LNCAP (cell line): Measurements from ENCODE around the gene PROZ.

Experiments used
- TF ChIP-seq, protein P1 (sequence below): fragments of 450-650 bp; IDR thresholded peaks from 2 replicates; pipeline ENCODE4 v1.5.1; 2017; ENCODE audit warnings: mild to moderate bottlenecking

The PROZ gene

DNA sequence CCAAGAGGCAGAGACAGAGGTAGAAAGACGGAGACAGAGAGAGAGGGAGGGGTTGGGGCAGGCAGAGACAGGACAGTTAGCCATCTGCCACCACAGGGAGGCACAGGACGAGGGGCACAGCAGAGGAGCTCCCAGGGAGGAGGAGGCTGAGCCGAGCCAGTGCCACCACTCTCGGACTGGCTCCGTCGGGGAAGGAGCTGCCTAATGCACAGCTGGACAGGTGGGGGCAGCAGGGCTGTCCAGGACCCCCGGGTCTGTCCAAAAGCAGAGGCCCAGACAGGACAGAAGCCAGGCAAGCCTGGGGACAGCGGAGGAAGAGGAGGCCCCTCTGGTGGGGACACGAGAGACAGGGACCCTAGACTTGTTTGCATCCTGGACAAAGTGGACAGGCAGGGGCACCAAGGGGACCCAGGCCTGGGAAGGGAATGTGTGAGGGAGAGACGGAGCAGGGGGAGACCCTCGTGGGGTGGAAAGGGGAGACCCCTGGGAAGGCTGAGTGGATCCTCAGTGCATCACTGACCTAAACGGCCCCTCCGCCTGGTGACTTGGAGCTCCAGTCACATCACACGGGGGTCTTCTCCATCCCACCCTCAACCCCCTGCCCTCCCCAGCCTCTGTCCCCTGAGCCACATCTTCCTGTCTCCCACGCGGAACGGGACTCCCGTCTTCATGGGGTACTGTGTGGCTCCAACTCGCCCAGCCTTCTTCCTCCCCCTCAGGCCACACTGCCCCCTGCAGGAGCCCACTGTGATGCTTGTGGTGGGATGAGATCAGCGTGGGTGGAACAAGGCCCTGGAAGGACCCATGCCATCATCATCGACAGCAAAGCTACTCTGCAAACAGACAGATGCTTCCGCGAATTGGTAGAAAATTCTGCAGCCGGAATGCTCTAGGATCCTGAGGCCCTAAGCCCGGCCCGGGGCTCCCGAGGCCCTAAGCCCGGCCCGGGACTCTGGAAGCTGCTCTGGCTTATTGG, 34.9 kb upstream of the PROZ start:
- TF ChIP-seq, protein P1, sequence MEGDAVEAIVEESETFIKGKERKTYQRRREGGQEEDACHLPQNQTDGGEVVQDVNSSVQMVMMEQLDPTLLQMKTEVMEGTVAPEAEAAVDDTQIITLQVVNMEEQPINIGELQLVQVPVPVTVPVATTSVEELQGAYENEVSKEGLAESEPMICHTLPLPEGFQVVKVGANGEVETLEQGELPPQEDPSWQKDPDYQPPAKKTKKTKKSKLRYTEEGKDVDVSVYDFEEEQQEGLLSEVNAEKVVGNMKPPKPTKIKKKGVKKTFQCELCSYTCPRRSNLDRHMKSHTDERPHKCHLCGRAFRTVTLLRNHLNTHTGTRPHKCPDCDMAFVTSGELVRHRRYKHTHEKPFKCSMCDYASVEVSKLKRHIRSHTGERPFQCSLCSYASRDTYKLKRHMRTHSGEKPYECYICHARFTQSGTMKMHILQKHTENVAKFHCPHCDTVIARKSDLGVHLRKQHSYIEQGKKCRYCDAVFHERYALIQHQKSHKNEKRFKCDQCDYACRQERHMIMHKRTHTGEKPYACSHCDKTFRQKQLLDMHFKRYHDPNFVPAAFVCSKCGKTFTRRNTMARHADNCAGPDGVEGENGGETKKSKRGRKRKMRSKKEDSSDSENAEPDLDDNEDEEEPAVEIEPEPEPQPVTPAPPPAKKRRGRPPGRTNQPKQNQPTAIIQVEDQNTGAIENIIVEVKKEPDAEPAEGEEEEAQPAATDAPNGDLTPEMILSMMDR, result peak; percentile 14; the same call in 1 of the 2 replicates

DNA sequence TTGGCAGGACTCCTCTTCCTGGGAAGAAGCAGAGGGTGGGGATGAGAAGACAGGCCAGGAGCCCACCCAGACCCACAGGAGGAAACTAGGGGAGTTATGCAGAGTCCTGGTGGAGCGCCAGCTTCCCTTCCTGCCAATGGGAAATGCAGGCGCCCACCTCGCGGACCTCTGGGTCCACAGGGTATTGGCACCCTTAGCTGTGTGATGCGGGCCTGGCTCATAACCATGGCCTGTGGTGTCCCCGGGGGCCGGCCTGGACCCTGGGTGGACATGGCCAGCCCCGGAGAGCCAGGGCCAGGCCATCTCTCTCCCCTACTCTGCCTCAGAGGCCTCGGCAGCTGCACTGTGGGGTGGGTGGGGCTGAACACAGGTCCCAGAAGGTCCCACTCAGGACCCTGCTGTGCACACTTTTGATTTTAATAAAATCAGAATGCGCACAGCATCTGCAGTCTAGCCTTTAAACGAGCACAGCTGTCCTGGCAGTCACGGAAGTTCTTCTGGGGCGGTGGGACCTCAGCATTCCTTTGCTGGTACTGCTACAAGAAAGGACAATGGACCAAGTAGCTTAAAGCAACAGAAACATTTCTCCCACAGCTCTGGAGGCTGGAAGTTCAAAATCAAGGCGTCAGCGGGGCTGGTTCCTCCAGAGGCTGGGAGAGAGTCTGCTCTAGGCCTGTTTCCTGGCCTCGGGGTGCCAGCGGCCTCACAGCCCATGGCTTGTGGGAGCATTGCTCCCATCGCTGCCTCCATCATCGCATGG, 34.1 kb upstream of the PROZ start:
- TF ChIP-seq, protein P1, result no peak

DNA sequence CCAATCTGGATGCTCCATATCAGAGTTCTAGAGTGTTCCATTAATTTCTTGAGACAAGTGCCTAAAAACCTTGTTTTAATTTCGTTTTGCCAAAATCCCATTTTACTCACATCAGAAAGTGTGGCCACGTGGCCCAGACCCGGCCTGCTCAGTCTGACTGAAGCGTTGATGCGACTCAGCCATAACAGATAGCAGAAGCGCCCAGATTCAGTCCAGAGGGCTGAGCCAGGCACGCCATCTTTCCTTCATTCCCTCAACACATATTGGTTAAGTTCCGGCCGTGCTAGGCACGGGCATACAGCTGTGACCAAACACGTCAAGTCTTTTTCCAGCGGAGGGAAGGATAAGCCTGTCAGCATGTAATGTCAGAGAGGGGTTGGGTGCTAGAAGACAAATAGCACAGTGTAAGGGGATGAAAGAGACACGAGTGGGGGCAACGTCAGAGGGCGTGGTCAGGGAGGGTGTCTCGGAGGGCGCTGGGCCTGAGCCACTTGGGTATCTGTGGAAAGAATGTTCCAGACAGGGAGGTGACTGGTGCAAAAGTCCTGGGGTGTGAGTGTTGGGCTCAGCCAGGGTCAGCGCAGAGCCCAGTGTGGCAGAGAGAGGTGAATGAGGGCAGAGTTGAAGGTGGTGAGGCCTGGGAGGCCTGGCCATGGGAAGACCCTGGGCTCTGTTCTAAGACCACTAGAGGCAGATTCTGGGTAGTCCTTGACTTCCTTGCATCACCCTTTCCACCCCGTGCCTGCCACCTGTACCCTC, 32.8 kb upstream of the PROZ start:
- TF ChIP-seq, protein P1, result no peak

DNA sequence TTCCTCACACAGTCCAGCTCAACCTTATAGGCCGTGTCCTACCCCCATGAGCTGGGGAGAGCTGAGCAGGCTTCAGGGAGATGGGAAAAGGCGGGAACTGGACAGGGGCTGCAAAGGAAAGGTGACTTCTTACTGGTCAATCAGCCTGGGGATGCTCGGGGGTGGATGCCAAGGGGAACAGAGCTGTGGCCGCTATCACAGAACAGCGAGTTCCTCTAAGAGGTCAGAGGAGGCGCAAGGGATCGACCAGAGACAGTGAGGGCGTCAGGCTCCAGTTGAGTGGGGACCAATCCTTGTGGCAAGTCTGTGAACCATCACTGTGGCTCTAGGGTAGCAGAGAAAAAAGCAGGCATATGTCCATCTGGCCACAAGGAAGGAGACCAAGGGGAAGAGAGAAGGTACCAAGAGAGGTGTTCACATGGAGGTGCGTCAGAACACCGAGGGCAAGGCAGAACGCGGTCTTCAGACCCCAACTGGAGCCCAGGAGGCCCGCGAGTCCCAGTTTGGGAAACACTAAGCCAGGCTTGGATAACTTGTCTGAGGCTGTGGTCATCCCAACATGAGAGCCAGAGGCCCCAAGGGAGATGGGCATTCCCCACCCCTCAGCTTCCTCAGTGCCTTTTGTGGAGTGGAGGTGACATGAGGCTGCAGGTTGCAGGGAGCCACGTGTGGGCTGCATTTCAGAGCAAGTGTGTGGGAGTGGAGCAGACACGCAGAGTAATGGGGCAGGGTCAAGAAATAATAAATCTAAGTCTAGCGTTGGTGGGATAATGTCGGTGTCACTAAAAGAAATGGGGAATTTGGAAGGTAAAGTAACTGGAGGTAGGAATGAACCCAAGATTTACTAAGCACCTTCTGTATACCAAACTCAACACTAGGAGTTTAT, 31.9 kb upstream of the PROZ start:
- TF ChIP-seq, protein P1, result no peak

DNA sequence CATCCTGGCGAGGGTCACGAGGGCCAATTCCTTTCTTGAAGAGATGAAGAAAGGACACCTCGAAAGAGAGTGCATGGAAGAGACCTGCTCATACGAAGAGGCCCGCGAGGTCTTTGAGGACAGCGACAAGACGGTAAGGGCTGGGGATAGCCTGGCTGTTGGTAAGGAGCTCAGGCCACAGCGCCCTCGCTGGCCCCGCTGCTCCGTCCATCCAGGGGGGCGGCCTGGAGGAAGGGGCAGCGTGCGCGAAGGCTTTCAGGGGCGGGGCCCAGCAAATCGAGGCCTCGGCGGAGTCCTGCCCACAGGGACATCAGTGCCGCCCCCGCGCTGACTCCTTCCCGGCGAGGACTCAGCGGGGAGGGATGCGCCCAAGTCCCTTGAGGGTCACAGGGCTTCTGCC, 29.0 kb upstream of the PROZ start:
- TF ChIP-seq, protein P1, result no peak

DNA sequence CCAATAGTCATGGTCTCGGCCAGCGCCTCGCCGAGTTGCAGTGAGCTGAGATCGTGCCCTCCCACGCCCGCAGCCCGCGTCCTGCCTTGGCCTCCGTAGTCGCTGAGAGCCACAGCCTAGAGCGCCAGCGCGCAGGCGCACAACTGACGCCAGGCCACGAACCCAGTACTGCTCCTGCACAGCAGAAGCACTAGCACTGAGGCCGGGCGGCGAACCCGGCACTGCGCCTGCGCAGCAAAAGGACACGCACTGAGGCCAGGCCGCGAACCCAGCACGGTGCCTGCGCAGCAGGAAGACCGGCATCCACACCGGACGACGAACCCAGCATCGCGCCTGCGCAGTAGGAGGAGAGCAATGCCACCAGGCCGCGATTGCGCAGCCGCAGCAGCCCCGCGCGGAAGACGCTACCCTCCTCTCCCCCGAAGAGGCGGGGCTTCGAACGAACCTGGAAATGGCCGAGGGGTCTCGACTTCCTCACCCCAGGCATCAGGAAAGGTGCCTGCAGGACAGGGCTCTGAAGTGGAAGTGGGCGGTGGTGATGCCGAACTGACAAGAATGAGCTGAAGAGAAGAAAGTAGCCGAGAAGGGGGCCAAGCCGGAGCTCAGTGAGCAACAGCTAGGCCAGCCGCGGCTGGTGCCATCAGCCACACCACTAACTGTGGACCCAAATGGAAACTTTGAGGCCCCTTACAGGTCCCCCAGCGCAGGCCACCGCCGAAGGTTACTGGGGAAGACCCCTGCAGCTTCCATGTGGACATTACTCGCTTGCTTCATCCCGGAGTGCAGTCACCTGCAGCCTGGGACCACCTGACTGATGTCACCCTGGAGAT, 28.3 kb upstream of the PROZ start:
- TF ChIP-seq, protein P1, result no peak
